GM21723 (cell line): Measurements from ENCODE around the gene COMMD10.
A peak's percentile ranks its signal among the peaks of the same experiment; 100 is the strongest.
"Not testable (repeated sequence)": the region's sequence is repeated elsewhere in the genome, so short reads cannot be mapped to it uniquely, and the experiment has no call there.

Experiments used
- ATAC-seq: cut with Tn5 transposase; IDR thresholded peaks from one replicate; pipeline ENCODE4 v1.9.1; 2021; ENCODE audit warnings: mild to moderate bottlenecking, moderate library complexity; ENCODE audit not compliant: unreplicated experiment

Gene COMMD10

GRCh38 chr5:116084871-116085715 is at the start of gene COMMD10:
Gene COMMD10 (plus strand): TSS chr5:116085025.
- peak; percentile 86 for ATAC-seq

- no peak for ATAC-seq
Observed at GRCh38 chr5:116035123-116035522, 49.7 kb upstream of the COMMD10 start.

DNA sequence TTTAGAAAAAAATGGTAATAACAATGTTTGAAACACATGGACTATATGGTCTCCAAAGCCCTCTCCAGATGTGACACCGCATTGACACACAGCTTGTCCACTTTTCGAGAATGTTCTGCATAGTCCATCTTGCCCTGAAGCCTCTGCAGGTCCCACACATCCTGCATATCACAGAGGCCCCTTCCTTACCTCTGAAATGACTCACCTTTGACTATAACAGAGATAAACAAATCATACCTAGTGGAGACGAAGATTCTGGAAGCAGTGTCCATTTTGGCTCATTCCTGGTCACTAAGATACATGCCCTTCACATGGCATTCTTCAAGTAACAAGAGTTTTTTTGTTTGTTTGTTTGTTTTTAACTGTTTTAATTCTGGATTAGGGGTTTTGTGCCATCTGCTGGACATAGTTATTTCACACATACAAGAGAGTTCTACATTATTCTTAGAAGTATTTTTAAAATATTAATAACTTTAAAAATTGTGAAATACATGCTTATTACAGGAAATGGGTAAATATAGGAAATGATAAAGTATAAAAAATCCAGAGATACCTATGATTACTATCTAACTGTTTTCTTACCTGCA is 47.5 kb upstream of the COMMD10 start:
- ATAC-seq, result no peak

DNA sequence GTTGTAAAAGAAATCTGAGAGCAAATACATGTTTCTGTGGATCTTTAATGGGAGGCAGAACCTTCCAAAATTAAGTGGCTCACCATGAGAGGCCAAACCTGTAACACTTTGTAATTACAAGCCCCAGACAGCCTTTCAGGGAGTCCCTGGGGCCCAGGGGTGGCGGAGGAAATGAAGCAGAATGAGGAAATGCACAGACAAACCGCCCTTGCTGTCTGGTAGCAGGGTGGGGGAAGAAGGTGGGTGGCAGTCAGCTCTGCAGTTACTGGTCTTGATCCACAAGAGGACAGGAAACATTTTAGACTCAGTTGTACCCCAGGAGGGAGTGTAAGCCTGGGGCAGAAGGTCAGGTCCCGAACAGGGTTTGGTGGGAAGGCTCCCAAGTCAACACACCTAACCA is 46.0 kb upstream of the COMMD10 start:
- ATAC-seq, result peak; percentile 78

DNA sequence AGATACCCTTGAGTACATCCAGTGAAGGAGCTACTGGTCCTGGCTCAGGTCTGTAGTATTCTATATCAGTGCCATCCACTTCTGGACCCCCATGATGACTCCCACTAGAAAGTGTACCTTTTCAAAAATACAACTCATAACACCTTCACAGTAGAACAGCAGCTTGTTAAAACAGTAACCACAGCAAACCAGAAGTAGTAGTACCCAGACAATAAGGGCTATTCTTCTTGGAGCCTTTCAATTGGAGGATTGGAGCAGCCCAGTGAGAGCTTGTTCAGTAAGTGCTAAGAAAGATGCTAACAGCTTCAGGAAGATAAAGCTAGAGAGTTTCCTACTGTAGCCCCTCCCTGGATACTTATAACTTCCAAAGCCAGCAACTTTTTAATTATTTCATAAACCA is 42.5 kb upstream of the COMMD10 start:
- ATAC-seq, result no peak

DNA sequence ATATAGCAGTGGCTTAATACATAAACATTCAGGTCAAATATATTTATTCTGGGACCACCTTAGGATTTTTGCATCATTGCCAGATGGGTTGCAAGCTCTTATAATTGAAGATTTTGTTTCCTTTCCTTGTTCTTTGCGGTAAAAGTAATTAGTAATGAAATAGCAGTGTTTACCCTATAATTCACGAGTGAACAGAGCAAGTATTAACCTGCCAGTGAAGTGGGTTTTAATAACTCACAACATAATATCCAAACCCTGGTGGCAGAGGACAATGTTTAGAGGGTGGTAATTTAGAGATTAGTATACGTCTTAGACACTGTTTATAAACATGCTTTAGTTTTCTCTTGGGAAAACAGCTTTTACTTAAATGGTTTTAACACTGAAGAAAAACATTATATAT is 40.8 kb upstream of the COMMD10 start:
- ATAC-seq, result no peak

DNA sequence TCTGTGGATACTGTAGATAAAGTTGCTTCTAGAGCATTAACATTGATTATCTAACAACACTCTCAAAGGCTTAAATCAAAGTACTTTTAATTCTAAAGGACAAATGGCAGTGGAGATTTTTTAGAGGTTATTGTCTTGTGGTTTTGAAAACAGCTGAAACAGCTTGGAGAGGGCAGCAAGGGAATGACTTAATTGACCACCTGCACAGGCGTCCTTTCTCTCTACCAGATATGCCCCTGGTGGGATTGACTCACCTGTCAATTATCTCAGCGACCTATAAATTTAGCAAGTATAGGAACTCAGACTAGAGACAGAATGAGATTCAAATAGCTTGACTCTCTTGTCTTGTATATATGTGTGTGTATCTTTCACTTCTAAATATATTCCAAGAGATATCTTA is 39.0 kb upstream of the COMMD10 start:
- ATAC-seq, result no peak

DNA sequence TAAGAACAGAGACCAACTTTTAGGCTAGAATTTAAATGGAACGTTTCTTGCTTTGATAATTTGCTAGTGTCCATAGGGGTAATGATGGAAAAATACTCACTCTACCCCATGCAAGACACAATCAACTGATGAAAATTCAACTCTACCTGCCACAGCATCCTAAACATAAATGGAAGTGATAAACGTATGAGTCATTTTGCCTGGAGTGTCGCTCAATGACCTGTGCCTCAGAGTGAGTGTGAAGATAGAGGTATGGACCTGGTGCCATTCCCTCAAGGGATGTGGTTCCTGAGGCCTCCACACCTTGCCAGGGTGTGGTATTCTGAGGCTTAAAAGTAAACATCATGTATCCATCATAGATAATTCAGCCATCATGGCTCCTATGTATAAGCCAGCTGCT is 38.6 kb upstream of the COMMD10 start:
- no peak for ATAC-seq

GRCh38 chr5:116046823-116047222 is 38.0 kb upstream of the COMMD10 start:
- no peak for ATAC-seq

GRCh38 chr5:116058346-116058936 is 26.4 kb upstream of the COMMD10 start:
- ATAC-seq, result no peak

DNA sequence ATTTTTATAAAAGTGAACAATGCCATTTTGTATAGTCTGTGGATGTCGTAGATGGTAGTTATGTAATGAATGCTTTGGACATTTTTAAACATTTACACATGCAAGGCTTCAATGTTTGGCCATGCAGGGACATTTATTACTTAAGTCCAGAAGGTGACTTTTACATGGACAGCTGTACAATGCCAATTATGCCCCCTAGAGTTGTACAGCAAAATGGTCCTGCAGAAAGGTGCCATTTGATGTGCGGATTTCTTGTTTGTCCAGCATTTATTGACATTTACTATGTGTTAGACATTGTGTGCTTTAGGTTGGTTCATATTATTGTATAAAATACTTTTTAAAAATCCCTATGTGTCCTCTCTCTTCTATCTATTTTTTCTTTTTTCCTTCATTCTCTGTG is 22.5 kb upstream of the COMMD10 start:
- no peak for ATAC-seq

GRCh38 chr5:116063950-116064349 is 20.9 kb upstream of the COMMD10 start:
- no peak for ATAC-seq

- ATAC-seq, result peak; percentile 71
Observed at GRCh38 chr5:116068028-116068632, 16.7 kb upstream of the COMMD10 start.

- no peak for ATAC-seq
Observed at GRCh38 chr5:116071211-116071610, 13.6 kb upstream of the COMMD10 start.

DNA sequence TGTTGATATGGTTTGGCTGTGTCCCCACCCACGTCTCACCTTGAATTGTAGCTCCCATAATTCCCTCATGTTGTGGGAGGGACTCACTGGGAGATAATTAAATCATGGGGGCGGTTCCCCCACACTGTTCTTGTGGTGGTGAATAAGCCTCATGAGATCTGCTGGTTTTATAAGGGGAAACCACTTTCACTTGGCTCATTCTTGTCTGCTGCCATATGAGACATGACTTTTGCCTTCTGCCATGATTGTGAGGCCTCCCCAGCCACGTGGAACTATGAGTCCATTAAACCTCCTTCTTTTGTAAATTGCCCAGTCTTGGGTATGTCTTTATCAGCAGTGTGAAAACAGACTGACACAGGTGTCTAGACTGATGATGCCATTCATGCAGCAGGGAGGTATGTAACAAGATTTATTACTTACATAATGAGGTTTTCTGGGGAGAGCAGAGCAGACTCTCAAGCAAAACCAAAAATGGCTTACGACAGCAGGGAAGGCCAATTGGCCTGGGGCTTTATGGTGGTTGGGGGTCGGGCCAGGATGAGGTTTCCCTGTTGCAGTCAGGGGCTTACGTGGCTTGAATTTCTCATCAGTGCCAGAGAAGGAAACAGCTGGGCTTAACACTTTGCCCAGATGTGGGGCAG is 9.5 kb upstream of the COMMD10 start:
- ATAC-seq, result no peak

- ATAC-seq, result peak; percentile 99
Observed at GRCh38 chr5:116076496-116076895, 8.3 kb upstream of the COMMD10 start.

- ATAC-seq, result no peak
Observed at GRCh38 chr5:116078199-116078598, 6.6 kb upstream of the COMMD10 start.

DNA sequence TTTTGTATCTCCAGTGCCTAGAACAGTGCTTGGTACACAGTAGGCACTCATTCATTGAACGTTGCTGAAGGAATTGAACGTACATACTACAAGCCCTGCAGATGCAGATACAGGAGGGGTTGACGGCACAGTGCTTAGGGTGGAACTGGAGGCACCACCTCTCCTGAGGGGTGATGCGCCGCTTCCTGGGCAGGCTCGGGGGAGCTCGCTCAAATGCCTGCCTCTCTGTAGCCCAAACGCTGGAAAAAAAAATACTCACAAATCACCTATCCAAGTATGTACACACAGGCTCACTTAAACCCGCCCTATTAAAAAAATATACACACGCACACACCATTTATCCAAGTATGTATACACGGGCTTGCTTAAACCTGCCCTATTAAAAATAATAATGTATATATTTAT is 536 bp upstream of the COMMD10 start:
- peak; percentile 56 for ATAC-seq

- ATAC-seq, result not testable (repeated sequence)
Observed at GRCh38 chr5:116086309-116086708, 1.5 kb downstream of the COMMD10 start.

GRCh38 chr5:116088062-116088461 is 3.2 kb downstream of the COMMD10 start:
- no peak for ATAC-seq

DNA sequence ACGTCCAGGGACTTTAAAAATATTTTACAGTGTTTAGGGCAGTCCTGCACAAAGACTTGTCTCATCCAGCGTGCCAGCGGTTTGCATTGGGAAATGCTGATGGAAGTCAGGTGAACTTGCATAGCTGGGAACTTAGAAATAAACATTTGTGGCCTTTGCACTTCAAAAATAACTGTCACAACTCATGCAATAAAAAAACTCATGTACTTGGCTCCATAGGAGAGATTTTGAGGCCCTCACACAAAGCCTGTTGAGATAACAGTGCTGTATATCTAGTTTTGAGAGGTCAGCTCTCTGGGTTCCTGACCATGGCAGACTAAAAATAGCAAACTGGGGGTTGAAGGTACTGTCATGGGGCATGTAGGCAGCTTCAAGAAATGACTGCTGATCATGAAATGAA is 5.5 kb downstream of the COMMD10 start:
- ATAC-seq, result no peak
